GM19099 (cell line): Measurements from ENCODE around the gene PARP1.

ENCODE experiments used
- POLR2A ChIP-seq: IDR thresholded peaks from 3 replicates; pipeline ENCODE4 v1.6.1; 2011; ENCODE audit warnings: low read depth; ENCODE audit not compliant: insufficient read length; ENCODE audit errors: extremely low read depth

PARP1 gene

GRCh38 chr1:226355669-226356551, 52.0 kb downstream of the PARP1 start:
- no peak for TF ChIP-seq POLR2A

- TF ChIP-seq POLR2A, result no peak
These were observed 52.9 kb downstream of the PARP1 start for GRCh38 chr1:226355016-226355415.

GRCh38 chr1:226353698-226354525, 54.0 kb downstream of the PARP1 start:
- no peak for TF ChIP-seq POLR2A

GRCh38 chr1:226351709-226352108, 56.2 kb downstream of the PARP1 start:
- TF ChIP-seq POLR2A, result no peak

- no peak for TF ChIP-seq POLR2A
These were observed 57.4 kb downstream of the PARP1 start for GRCh38 chr1:226350519-226350865.

- no peak for TF ChIP-seq POLR2A
These were observed 57.9 kb downstream of the PARP1 start for GRCh38 chr1:226349801-226350518.

GRCh38 chr1:226349081-226349480, 58.8 kb downstream of the PARP1 start:
- TF ChIP-seq POLR2A, result no peak

- TF ChIP-seq POLR2A, result no peak
These were observed 63.2 kb downstream of the PARP1 start for GRCh38 chr1:226344441-226345259.

GRCh38 chr1:226342656-226343055, 65.2 kb downstream of the PARP1 start:
- TF ChIP-seq POLR2A, result no peak

- TF ChIP-seq POLR2A, result no peak
These were observed 70.5 kb downstream of the PARP1 start for GRCh38 chr1:226337276-226337875.

- TF ChIP-seq POLR2A, result no peak
These were observed 72.2 kb downstream of the PARP1 start for GRCh38 chr1:226335661-226336060.

GRCh38 chr1:226332947-226333346, 74.9 kb downstream of the PARP1 start:
- no peak for TF ChIP-seq POLR2A

GRCh38 chr1:226329237-226329636, 78.7 kb downstream of the PARP1 start:
- no peak for TF ChIP-seq POLR2A

GRCh38 chr1:226327761-226328162, 80.1 kb downstream of the PARP1 start:
- TF ChIP-seq POLR2A, result no peak
